ENCODE measurements around the gene UVRAG. TPM values are rescaled to one million over a fixed set of nuclear protein-coding genes. Genes with fewer than 3 reads are reported as not detected.
A peak's percentile ranks its signal among the peaks of the same experiment; 100 is the strongest.

UVRAG gene
- total RNA-seq, 1 experiment from 2014 or later, result 16.4 TPM

GRCh38 chr11:76131142-76131541 is 316.1 kb downstream of the UVRAG start:
- DNase-seq, result no peak
- H3K4me3 ChIP-seq (ENCODE audit: insufficient read depth, low read depth, low read length), result no peak overlapping the region
- no peaks in the 10 kb centered on the region for H3K27me3 ChIP-seq (ENCODE audit: control insufficient read depth, insufficient read depth, low read length)
- H3K36me3 ChIP-seq (replicated peaks; ENCODE audit: control insufficient read depth, insufficient read depth, low read length), result no peaks in the 10 kb centered on the region

DNA sequence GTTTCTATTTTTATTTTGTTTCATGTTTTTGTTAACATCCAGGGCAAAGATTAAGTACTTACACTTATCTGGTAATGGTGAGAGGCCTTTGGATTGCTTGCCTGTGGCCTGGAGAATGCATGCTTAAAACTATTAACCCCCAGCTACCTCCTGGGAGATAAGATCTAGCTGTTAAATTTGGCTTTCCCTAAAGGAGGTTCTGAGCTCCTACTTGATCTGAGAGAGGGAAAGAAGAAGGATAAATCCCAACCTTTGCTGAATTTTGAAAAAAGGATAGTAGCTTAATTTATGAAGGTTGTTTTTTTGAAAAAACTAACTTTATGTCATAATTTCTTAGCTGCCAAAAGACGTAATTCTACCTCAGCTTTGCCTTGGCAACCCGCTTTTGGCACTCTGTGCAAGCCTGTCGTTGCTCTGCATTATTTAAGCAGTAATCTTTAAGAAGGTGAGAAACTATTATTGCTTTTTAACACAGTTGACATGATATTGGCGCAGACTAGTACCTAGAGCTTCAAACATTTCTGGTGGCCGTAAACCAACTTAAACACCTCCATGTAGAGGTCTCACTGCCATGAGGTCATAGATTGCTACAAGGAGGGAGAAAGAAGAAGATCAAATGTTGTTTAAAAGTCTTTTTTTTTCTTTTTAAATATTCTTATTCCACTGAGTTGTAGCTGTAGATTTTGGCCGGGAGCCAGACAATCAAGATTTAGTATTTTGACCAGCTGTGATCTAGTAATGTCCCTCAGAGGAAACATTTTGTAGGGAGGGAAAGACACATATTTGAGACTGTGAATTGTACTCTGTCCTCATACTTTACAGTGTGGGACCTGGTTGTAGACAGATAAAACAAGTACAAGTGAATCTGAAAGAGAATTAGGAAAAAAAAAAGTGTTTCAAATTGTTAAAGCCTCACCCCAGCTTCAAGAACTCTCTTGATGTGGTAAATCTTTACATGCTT is 316.9 kb downstream of the UVRAG start:
- no peak overlapping the region for H3K4me3 ChIP-seq (ENCODE audit: insufficient read depth, low read depth, low read length)
- DNase-seq, result no peak

GRCh38 chr11:76134239-76134638 is 319.2 kb downstream of the UVRAG start:
- H3K27me3 ChIP-seq (ENCODE audit: control insufficient read depth, insufficient read depth, low read length), result no peaks in the 10 kb centered on the region
- DNase-seq, result no peak

More for the DNA sequence above, 316.9 kb downstream of the UVRAG start:
- H3K27me3 ChIP-seq (ENCODE audit: control insufficient read depth, insufficient read depth, low read length), result no peaks in the 10 kb centered on the region
- H3K36me3 ChIP-seq (replicated peaks; ENCODE audit: control insufficient read depth, insufficient read depth, low read length), result no peaks in the 10 kb centered on the region

GRCh38 chr11:76135491-76135890 is 320.5 kb downstream of the UVRAG start:
- H3K27me3 ChIP-seq (ENCODE audit: control insufficient read depth, insufficient read depth, low read length), result no peaks in the 10 kb centered on the region
- DNase-seq, result no peak
- H3K4me3 ChIP-seq (ENCODE audit: insufficient read depth, low read depth, low read length), result no peak overlapping the region
- no peaks in the 10 kb centered on the region for H3K36me3 ChIP-seq (replicated peaks; ENCODE audit: control insufficient read depth, insufficient read depth, low read length)

More at GRCh38 chr11:76134239-76134638, 319.2 kb downstream of the UVRAG start:
- Histone ChIP-seq H3K4me3 (ENCODE audit: insufficient read depth, low read depth, low read length) (no peak overlapping the region), H3K36me3 (replicated peaks; ENCODE audit: control insufficient read depth, insufficient read depth, low read length) (no peaks in the 10 kb centered on the region)

DNA sequence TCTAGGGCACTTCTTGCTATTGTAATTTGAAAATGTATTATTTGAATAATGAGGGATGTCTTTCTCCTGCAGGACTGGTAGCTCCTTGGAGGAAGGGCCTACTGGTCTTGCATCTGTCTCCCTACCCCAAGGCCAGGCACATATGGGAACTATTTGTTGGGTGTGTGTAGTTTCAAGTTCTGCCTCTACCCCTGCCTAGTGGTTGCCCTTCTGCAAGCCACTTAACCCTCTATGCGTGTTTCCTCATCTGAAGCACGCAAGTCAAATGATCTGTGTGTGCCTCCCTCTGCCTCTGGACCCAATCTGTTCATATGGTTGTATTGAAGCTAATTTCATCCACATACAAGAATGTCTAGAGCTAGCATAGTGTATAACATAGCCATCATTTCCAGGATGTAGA is 324.3 kb downstream of the UVRAG start:
- H3K4me3 ChIP-seq (ENCODE audit: insufficient read depth, low read depth, low read length), result no peak overlapping the region
- DNase-seq, result no peak

DNA sequence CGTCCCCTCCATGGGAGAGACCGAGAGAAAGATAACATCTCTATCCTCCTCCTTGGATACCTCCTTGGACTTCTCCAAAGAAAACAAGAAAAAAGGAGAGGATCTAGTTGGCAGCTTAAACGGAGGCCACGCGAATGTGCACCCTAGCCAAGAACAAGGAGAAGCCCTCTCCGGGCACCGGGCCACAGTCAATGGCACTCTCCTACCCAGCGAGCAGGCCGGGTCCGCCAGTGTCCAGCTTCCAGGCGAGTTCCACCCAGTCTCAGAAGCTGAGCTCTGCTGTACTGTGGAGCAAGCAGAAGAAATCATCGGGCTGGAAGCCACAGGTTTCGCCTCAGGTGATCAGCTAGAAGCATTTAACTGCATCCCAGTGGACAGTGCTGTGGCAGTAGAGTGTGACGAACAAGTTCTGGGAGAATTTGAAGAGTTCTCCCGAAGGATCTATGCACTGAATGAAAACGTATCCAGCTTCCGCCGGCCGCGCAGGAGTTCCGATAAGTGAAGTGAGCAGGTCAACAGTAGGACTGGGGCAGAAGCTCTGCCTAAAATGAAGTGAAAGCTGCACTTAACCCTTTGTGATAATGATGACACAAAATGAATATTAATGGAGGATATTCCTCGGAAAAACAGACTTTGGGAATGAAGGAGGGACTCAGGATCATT is 326.0 kb downstream of the UVRAG start:
- Histone ChIP-seq H3K4me3 (ENCODE audit: insufficient read depth, low read depth, low read length) (no peak overlapping the region), H3K27me3 (ENCODE audit: control insufficient read depth, insufficient read depth, low read length) (no peaks in the 10 kb centered on the region), H3K36me3 (replicated peaks; ENCODE audit: control insufficient read depth, insufficient read depth, low read length) (no peaks in the 10 kb centered on the region)
- no peak for DNase-seq

More for the DNA sequence above, 324.3 kb downstream of the UVRAG start:
- H3K27me3 ChIP-seq (ENCODE audit: control insufficient read depth, insufficient read depth, low read length), result no peaks in the 10 kb centered on the region
- H3K36me3 ChIP-seq (replicated peaks; ENCODE audit: control insufficient read depth, insufficient read depth, low read length), result no peaks in the 10 kb centered on the region

DNA sequence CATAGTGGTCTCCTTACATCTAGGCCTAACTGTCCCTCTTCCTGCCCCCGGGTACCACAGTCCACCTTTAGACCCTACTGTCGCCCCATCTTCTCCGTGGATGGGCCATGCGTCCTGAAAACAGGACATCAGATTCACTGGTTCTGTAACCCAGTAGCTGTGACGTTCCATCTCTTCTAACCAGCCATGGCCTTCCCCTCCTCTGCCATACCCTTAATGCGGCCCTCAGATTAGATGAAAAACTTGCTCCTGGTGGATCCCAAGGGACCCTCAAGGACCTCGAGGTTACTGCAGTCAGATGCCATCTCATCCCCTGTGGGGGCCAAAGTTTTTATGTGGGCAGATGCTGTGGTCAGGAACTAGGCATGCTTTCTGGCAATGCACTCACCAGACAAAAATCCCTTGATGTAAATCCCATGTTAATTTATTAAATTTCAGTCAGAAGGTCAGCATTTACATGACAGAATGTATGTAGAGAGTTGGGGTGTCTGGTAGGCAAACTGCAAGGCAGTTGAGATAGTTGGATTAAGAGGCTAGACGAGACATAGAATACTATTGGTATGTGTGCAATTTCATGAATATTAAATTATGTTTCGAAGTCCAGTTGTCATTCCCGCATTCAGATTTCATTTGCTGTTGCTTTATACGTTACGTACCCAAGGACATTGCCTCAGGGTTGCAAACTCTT is 327.0 kb downstream of the UVRAG start:
- Histone ChIP-seq H3K4me3 (ENCODE audit: insufficient read depth, low read depth, low read length) (no peak overlapping the region), H3K36me3 (replicated peaks; ENCODE audit: control insufficient read depth, insufficient read depth, low read length) (no peaks in the 10 kb centered on the region), H3K27me3 (ENCODE audit: control insufficient read depth, insufficient read depth, low read length) (no peaks in the 10 kb centered on the region)
- no peak for DNase-seq

GRCh38 chr11:76143274-76143673 is 328.3 kb downstream of the UVRAG start:
- no peaks in the 10 kb centered on the region for H3K36me3 ChIP-seq (replicated peaks; ENCODE audit: control insufficient read depth, insufficient read depth, low read length)
- DNase-seq, result no peak
- no peaks in the 10 kb centered on the region for H3K27me3 ChIP-seq (ENCODE audit: control insufficient read depth, insufficient read depth, low read length)
- no peak overlapping the region for H3K4me3 ChIP-seq (ENCODE audit: insufficient read depth, low read depth, low read length)

DNA sequence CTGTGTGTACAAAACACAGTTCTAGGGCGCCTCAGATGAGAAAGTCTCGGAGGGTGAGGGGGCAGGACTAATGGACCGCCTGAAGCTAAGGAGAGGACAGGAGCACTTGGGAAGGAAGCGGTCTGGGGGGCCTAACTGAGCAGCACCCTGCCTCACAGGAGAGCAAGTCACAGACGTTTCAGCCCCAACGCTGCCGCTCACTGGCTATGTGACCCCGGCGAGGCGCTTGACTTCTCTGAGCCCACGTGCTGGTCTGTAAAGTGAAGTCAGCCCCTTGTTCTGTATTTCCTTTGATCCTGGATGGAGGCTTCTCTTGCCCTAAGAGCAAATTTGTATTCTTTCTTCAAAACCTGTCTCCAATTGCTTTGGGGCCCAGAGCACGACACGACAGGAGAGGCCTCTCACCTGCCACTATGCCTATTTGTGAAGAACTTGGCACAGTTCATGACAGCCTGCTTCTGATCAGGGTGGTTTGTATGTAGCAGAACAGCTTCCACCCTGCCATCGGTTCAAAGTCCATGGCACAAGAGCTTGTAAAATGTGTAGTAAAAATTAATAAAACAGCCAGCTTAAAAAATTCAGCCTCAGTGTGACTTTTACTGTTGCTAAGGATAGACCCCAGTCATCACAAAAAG is 332.2 kb downstream of the UVRAG start:
- H3K4me3 ChIP-seq (ENCODE audit: insufficient read depth, low read depth, low read length), result no peak overlapping the region
- H3K27me3 ChIP-seq (ENCODE audit: control insufficient read depth, insufficient read depth, low read length), result peaks cover 4% of the 10 kb centered on the region
- peak; percentile 35 for DNase-seq
- H3K36me3 ChIP-seq (replicated peaks; ENCODE audit: control insufficient read depth, insufficient read depth, low read length), result no peaks in the 10 kb centered on the region

DNA sequence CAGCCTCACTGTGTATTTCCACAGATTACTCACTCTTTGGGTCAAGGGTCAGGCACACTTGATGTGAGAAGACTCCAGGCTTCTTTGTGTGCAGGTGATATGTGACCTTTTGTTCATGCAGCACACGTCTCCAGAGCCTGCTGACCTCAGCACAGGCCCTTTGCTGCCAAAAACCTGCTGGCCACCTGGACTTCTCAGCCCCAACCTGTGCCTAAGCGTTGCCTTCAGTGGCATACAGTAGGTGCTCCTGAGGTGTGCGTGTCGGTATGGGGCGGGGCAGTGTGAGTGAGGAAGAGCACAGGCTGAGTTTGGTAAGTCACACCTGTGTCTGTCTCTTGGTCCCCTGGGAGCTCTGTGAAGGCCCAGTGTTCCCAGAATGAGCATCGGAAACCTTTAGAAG is 333.2 kb downstream of the UVRAG start:
- peaks cover 4% of the 10 kb centered on the region for H3K27me3 ChIP-seq (ENCODE audit: control insufficient read depth, insufficient read depth, low read length)
- DNase-seq, result no peak
- no peak overlapping the region for H3K4me3 ChIP-seq (ENCODE audit: insufficient read depth, low read depth, low read length)
- H3K36me3 ChIP-seq (replicated peaks; ENCODE audit: control insufficient read depth, insufficient read depth, low read length), result no peaks in the 10 kb centered on the region

DNA sequence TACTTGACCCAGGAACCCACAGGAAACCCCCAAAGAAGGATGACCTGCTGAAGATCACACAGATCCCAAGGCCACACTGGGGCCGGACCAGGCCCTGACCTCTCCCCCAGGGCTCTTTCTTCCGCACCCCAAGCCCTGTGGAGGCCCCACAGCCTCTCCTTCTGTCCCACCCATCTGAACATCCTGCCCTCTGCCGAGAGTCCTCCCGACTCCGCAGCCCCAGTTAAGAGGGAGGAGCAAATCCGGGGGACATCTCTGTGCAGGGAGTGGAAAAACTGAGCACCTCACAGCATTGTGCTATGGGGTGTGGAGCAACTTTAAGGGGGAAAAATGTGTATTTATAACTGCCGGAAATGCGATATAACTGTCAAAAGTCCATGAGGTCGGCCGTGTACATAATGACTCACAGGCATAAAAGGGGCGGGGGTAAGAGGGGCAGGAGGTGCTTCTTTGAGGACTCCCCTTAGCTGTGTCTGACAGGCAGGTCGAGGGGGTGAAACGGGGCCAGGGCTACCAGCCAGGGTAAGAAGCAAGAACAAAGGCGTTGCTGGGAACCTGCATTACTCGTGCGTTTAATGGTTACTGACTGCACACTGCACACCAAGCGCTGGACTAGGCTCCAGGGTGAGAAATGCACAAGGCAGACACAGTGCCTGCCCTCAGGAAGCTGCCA is 334.1 kb downstream of the UVRAG start:
- Histone ChIP-seq H3K36me3 (replicated peaks; ENCODE audit: control insufficient read depth, insufficient read depth, low read length) (no peaks in the 10 kb centered on the region), H3K27me3 (ENCODE audit: control insufficient read depth, insufficient read depth, low read length) (peaks cover 4% of the 10 kb centered on the region), H3K4me3 (ENCODE audit: insufficient read depth, low read depth, low read length) (no peak overlapping the region)
- DNase-seq, result peak; percentile 31

- H3K36me3 ChIP-seq (replicated peaks; ENCODE audit: control insufficient read depth, insufficient read depth, low read length), result no peaks in the 10 kb centered on the region
- H3K4me3 ChIP-seq (ENCODE audit: insufficient read depth, low read depth, low read length), result no peak overlapping the region
- DNase-seq, result peak; percentile 37
- H3K27me3 ChIP-seq (ENCODE audit: control insufficient read depth, insufficient read depth, low read length), result peaks cover 4% of the 10 kb centered on the region
Measured at GRCh38 chr11:76149713-76150112, 334.7 kb downstream of the UVRAG start.

GRCh38 chr11:76150141-76150540 is 335.1 kb downstream of the UVRAG start:
- Histone ChIP-seq H3K36me3 (replicated peaks; ENCODE audit: control insufficient read depth, insufficient read depth, low read length) (no peaks in the 10 kb centered on the region), H3K4me3 (ENCODE audit: insufficient read depth, low read depth, low read length) (no peak overlapping the region), H3K27me3 (ENCODE audit: control insufficient read depth, insufficient read depth, low read length) (peaks cover 4% of the 10 kb centered on the region)
- peak; percentile 33 for DNase-seq

Measured in H7 (cell line).